Suprapubic skin (tissue), 4 donors: Measurements from ENCODE around the gene FGF11.

Source experiments
- CTCF ChIP-seq, 2 donors: fragments of 200-600 bp in 1 of 2; fragments of 450-650 bp in 1 of 2; sonication (generic) in 1 of 2; IDR thresholded peaks; one replicate each; pipeline ENCODE4 v1.5.1; 2016 to 2019; ENCODE audit warnings: antibody characterized with exemption in 2 of 2, mild to moderate bottlenecking in 1 of 2, moderate library complexity in 1 of 2
- EP300 ChIP-seq: sonication (generic); formaldehyde crosslinking; IDR thresholded peaks from one replicate; pipeline ENCODE4 v1.6.1; 2017; ENCODE audit warnings: antibody characterized with exemption
- POLR2A ChIP-seq, 2 donors: fragments of 450-650 bp; IDR thresholded peaks; one replicate each; pipeline ENCODE4 v1.6.1; 2017; ENCODE audit warnings: antibody characterized with exemption in 2 of 2, mild to moderate bottlenecking in 2 of 2, moderate library complexity in 2 of 2
- POLR2AphosphoS5 ChIP-seq, 3 donors: sonication (generic); formaldehyde crosslinking; IDR thresholded peaks; one replicate each; pipeline ENCODE4 v1.6.1; 2017; ENCODE audit warnings: antibody characterized with exemption in 3 of 3

DNA sequence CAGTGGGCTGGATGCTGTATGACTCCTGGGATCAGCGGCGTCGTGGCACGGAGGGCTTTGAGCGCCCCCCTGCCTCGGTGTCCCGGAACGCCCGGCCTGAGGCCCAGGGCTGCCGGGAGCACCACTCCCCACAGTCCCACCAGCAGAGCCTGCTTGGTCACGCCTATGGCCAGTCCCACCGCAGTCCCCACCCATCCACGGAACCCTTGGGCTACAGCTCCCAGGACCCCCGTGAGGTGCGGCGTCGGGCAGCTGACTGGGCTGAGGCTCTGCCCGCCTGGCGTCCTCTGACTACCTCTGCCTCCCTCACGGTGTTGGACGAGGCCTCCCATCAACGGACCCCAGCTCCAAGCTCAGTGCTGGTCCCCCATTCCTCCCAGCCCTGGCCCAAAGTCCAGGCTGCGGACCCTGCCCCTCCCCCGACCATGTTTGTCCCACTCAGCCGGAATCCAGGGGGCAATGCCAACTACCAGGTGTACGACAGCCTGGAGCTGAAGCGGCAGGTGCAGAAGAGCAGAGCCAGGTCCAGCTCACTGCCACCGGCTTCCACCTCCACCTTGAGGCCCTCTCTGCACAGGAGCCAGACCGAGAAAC is 12.3 kb upstream of the FGF11 start:
- no peak for TF ChIP-seq CTCF (IDR thresholded peaks at IDR 0.05)
- no peak for TF ChIP-seq POLR2A (IDR thresholded peaks at IDR 0.05)
- no peak for TF ChIP-seq EP300
- TF ChIP-seq POLR2AphosphoS5 (IDR thresholded peaks at IDR 0.05) = no peak
